Urinary bladder (tissue), 4 donors: ENCODE data around the gene MDM1. TPM values are rescaled to one million over a fixed set of nuclear protein-coding genes. Genes with fewer than 3 reads are reported as not detected.

Source experiments
- DNase-seq: peaks from one replicate; pipeline ENCODE4 v3.0.0-alpha.2; 2015; ENCODE audit errors: extremely low spot score
- H3K27ac ChIP-seq: one replicate; pipeline ENCODE4 v1.5.1; 2013; ENCODE audit warnings: low read depth, mild to moderate bottlenecking, moderate library complexity
- H3K36me3 ChIP-seq: one replicate; pipeline ENCODE4 v1.6.1; 2013; ENCODE audit warnings: mild to moderate bottlenecking, moderate library complexity; ENCODE audit not compliant: insufficient read depth
- H3K4me1 ChIP-seq: one replicate; pipeline ENCODE4 v1.6.1; 2013; ENCODE audit warnings: mild to moderate bottlenecking, moderate library complexity; ENCODE audit not compliant: insufficient read depth
- H3K4me3 ChIP-seq: one replicate; pipeline ENCODE4 v1.5.1; 2013; ENCODE audit warnings: low read depth, low read length
- WGBS: extraction: QIAGEN DNeasy Blood & Tissue Kit; methylation state at CpG from one replicate; pipeline ENCODE4 v1.1.7; 2013; 5-methylcytosine and 5-hydroxymethylcytosine counted together
- polyA plus RNA-seq: library from polyadenylated mRNA; stranded (reverse); fragments of 200-250 nt; gene quantifications from one replicate; pipeline ENCODE4 v1.2.3, GENCODE V29; 2013
- total RNA-seq: library from RNA; depleted of rRNA; stranded (reverse); fragments of >200 nt; gene quantifications from one replicate; pipeline ENCODE4 v1.2.3, GENCODE V29; 2014
- donor health status: healthy with polysubstance abuse.
- donor health status: healthy.

Gene MDM1
- total and polyA plus RNA-seq, 2 donors = 22.5 to 60.7 TPM

DNA sequence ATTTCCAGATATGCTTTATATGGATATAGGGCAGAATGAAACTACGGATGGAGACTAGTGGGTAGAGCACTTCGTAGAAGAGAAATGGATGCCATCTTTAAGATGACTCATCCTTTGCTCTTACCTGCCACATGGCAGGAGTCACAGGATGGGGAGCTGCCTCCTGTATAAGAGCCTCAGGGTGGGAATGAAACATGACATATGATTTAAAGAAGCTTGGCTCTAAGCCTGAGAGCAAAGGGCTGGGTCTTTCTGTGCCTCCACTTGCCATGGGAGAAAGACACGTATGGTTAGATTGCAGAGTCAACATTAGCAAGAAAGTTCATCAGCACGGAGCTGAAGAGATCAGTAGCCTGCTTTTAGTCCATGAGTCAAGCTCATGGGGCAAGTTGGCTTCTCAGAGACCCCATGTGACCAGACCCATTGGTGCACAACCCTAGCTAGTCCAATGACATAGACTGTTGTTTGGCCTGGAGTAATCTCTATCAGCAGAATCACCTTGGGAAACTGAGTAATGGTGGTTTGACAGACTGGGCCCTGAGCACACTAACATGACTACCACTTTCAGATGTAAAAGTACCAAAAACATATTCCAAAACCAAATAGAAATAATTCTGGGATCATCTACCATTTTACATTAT is 40.6 kb downstream of the MDM1 start:
- 94% methylated on average over 4 of the region's 4 CpGs for WGBS
- no peaks in the 10 kb centered on the region for H3K4me1 ChIP-seq
- DNase-seq = no peak
- peaks cover under 1% of the 10 kb centered on the region for H3K36me3 ChIP-seq
- no peak overlapping the region for H3K27ac ChIP-seq
- H3K4me3 ChIP-seq = no peak overlapping the region

DNA sequence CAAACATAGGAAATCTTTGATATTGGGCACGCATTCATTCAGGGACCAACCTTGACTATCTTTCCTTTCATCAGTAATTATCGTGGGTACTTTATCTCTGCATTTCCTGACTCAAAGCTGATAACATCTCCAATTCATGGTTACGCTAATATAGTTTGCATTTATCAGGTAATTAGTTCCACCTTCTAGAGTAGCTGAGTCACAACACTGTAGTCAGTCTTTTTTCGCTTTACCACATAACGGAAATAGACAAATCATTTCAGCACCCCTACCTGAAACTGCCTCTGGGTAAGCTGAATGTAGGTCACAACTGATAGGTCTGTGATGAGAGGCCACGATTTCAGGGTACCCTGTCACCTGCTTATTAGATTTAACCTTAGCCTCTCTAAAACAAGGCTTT is 42.0 kb downstream of the MDM1 start:
- Histone ChIP-seq H3K4me1 (no peaks in the 10 kb centered on the region), H3K4me3 (no peak overlapping the region), H3K27ac (no peak overlapping the region), H3K36me3 (no peaks in the 10 kb centered on the region)
- DNase-seq = no peak
- WGBS = 77% methylated on average over 6 of the region's 6 CpGs

DNA sequence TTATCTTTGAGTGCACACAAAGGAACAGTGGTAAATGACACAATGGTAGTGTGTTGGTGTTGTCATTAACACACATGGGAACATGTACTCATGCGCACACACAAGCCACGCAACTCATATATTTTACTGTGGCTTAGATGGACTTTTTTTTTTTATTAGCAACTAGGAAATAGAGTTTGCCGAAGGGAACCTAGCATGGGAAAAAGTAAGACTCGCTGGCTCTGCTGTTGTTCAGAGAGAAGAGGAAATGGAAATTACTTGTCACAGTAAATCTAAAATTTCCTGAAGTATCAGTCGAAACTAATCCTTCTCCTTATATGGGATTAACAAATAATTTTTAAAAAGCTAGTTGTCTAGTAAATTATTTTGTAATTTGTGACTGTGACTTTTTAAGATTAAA is 45.1 kb downstream of the MDM1 start:
- WGBS = 72% methylated on average over 5 of the region's 5 CpGs

DNA sequence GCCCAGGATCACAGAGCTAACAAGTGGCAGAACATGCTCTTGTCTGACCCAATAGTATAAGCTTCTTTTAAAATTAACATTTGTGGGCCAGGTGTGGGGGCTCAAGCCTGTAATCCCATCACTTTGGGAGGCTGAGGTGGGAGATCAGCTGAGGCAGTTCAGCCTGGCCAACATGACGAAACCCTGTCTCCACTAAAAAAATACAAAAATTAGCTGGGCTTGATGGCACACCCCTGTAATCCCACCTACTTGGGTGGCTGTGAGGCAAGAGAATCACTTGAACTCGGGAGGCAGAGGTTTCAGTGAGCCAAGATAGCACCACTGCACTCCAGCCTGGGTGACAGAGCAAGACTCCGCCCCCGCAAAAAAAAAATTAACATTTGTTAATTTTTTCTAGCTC is 45.8 kb downstream of the MDM1 start:
- 84% methylated on average over 4 of the region's 4 CpGs for WGBS
- Histone ChIP-seq H3K27ac (no peak overlapping the region), H3K4me3 (no peak overlapping the region), H3K4me1 (no peaks in the 10 kb centered on the region), H3K36me3 (no peaks in the 10 kb centered on the region)
- DNase-seq = no peak

More for the DNA sequence above, 45.1 kb downstream of the MDM1 start:
- no peaks in the 10 kb centered on the region for H3K4me1 ChIP-seq
- H3K27ac ChIP-seq = no peak overlapping the region
- no peak overlapping the region for H3K4me3 ChIP-seq
- H3K36me3 ChIP-seq = no peaks in the 10 kb centered on the region
- no peak for DNase-seq

DNA sequence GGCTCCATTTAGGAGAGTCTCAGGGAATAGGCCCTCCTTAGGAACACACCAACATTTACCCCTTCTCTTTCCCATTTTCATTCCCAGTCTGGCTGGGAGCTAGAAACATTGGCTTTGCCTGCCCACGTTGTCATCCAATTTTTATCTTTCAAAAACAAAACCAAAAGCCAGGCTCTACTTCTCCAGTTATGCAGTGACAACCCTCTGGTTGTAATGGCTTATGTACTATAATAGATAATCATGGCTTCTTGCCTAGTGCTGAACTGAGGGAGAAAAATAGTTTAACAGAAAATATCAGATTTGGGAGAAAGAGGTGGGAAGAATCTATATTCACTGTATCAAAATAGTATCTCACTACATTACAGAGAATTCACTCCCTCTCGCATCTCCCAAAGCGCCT is 46.6 kb downstream of the MDM1 start:
- Histone ChIP-seq H3K36me3 (no peaks in the 10 kb centered on the region), H3K27ac (no peak overlapping the region), H3K4me3 (no peak overlapping the region), H3K4me1 (no peaks in the 10 kb centered on the region)
- 69% methylated on average over 3 of the region's 3 CpGs for WGBS
- DNase-seq = no peak

DNA sequence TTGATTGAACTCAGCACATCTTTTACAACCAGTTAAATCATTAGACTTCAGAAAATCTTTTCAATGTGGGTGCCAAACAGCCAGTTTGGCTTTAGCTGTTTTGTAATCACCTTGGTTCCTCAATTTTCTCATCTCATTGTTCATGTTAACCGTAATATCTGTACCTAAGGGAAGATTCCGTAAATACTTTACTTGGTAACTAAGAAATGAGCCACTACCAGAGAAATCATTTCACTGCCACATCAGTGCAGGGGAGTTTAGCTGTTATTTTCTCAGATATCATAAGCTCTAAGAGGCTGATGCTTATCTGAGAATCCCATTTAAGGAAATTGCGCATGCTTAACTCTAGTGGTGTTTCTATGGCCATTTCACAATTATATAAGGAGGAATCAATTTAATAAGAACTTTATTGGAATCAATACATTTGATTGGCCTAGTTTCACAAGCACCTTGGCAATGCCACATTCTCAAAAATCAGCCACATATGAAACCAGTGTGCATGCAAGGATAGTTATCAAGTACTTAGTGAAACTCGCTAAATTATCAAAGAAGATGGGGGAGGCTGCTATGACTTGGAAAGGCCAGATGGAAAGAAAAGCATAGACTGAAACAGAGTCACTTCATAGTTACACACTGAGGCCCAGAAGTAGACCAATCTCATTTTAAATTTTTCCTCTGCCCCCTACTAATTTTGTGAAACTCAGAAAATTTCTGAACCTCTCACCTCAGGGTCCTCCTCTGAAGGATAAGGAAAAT is 50.7 kb downstream of the MDM1 start:
- WGBS = 91% methylated on average over 4 of the region's 4 CpGs
- no peak overlapping the region for H3K27ac ChIP-seq
- no peak overlapping the region for H3K4me3 ChIP-seq
- no peak for DNase-seq
- no peaks in the 10 kb centered on the region for H3K4me1 ChIP-seq
- H3K36me3 ChIP-seq = no peaks in the 10 kb centered on the region

DNA sequence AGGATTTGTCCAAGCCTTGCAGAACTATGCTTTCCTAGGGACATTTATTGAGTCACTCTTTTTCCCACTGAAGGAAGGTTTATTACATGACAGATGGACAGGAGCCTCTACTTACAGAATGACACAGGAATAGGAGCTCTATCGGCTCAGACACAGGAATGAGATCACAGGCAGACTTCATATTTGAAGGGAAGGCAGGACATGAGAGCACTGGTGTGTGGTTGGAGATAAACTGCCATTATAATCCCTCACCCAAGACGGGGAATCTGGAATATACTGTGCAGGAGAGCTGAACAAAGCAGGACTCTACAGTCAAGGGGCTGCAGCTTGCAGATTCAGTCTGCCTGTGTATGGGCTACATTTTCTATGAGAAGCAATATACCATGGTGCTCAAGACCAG is 51.9 kb downstream of the MDM1 start:
- WGBS = 87% methylated on average over 2 of the region's 2 CpGs
- no peak for DNase-seq

DNA sequence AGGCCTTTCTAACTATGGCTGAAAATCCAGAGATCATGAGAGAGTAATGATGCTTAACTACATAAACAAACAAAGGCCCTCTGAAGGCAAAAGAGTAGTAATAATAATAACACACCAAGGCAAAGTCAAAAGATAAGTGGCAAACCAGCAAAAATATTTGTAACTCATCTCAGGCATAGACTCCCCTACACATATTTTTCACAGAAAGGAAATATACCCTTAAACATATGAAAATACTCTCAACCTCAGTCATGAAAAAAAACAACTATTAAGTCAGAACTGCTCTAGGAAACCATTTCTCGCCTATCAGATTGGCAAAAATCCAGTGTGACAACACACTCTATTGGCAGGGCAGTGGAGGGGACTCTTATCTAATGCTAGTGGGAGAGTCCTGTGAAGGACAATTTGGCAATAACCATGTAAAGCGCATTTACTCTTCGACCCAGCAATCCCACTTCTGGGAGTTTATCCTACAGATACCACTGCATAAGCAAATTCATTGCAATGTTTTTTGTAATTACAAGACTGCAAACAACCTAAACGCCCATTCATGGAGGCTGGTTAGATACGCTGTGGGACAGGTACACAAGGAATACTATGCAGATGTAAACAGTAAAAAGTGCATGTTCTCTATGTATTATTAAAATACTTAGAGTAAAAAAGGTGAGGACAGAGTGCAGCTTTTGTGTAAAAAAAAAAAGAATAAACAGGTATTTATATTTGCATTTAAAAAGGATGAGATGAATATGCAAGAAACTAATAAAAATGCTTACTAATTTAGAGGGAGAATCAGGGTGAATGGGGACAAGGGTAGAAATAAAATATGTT is 52.7 kb downstream of the MDM1 start:
- peak; percentile 61 for DNase-seq
- Histone ChIP-seq H3K36me3 (no peaks in the 10 kb centered on the region), H3K4me3 (no peak overlapping the region), H3K27ac (no peak overlapping the region), H3K4me1 (no peaks in the 10 kb centered on the region)
- WGBS = 56% methylated on average over 5 of the region's 5 CpGs

More for the DNA sequence above, 51.9 kb downstream of the MDM1 start:
- Histone ChIP-seq H3K27ac (no peak overlapping the region), H3K36me3 (no peaks in the 10 kb centered on the region), H3K4me1 (no peaks in the 10 kb centered on the region), H3K4me3 (no peak overlapping the region)

DNA sequence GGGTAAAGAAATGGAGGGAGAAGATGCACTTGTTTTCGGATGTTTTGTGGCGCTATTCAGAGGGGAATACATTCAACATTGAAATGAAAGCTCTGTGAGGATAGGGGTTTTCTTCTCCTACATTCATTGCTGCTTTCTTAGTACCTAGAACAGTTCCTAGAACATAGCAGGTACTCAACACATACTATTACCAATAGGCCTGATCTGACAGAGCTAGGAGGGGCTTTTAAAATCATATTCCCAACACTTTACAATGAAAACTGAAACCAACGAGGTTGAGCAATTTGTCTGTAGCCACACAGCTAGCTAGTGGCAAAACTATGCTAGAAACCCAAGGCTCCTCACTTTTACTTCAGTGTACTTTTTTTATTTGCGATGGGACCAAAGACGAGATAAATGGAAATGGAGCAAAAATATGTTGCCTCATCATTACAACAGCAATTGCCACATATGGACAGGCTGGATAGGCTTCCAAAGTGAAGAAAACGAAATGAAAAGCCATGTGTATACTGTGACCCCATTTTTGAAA is 55.7 kb downstream of the MDM1 start:
- H3K4me3 ChIP-seq = no peak overlapping the region
- no peak overlapping the region for H3K27ac ChIP-seq
- no peak for DNase-seq
- no peaks in the 10 kb centered on the region for H3K4me1 ChIP-seq
- no peaks in the 10 kb centered on the region for H3K36me3 ChIP-seq
- WGBS = 93% methylated on average over 6 of the region's 6 CpGs

DNA sequence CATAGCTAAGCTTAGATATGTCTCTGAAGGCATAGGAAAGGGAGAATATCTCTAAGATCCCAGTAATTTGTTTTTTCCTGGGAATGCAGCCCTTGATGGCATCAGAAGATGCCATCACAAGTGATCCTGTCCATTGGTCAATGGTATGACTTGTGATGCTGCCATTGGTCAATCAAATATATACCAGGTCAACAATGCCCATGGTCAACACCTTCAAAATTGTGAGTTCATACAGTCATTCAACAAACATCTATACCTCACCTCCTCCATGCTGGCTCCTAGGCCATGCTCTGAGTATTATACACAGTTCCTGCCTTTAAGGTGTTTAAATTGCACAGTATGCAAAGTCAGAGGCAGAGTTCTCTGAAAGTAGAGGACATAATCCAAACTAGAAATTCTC is 59.4 kb downstream of the MDM1 start:
- Histone ChIP-seq H3K4me1 (no peaks in the 10 kb centered on the region), H3K27ac (no peak overlapping the region), H3K4me3 (no peak overlapping the region), H3K36me3 (no peaks in the 10 kb centered on the region)
- DNase-seq = no peak

DNA sequence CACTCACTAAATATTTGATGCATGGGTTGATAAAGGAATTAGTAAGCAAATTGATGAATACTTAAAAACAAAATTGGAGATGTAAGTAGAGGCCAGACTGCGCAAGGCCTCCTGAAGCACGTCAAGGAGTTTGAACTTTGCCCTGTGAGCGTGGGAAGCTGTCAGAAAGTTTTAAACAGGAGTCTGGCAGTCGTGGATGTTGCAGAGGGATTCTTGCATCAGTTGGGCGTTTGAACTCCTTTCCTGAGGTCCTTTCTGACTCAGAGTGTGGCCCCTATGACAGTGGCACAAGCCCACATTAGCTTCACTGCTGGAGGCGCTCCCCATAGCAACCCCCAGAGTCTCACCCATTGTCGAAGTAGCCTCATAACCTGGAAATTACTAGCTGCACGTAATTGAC is 60.8 kb downstream of the MDM1 start:
- no peaks in the 10 kb centered on the region for H3K4me1 ChIP-seq
- no peak overlapping the region for H3K4me3 ChIP-seq
- no peak for DNase-seq
- 70% methylated on average over 8 of the region's 8 CpGs for WGBS
- H3K36me3 ChIP-seq = no peaks in the 10 kb centered on the region
- H3K27ac ChIP-seq = no peak overlapping the region

DNA sequence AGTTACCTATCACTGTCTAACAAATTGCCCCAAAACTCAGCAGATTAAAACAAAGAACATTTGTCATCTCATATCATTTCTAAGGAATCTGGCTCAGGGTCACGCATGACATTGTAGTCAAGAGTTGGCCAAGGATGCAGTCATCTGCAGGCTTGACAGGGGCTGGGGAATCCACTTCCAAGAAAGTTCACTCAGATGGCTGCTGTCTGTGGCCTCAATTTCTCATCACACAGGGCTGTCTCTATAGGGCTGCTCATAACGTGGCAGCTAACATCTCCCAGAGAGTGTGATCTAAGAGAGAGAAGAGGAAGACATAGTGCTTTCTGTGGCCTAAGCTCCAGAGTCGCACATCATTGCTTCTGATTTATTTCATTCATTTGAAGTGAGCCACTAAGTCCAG is 61.8 kb downstream of the MDM1 start:
- no peaks in the 10 kb centered on the region for H3K36me3 ChIP-seq
- no peak overlapping the region for H3K27ac ChIP-seq
- no peak overlapping the region for H3K4me3 ChIP-seq
- no peak for DNase-seq
- 91% methylated on average over 3 of the region's 3 CpGs for WGBS
- H3K4me1 ChIP-seq = no peaks in the 10 kb centered on the region

DNA sequence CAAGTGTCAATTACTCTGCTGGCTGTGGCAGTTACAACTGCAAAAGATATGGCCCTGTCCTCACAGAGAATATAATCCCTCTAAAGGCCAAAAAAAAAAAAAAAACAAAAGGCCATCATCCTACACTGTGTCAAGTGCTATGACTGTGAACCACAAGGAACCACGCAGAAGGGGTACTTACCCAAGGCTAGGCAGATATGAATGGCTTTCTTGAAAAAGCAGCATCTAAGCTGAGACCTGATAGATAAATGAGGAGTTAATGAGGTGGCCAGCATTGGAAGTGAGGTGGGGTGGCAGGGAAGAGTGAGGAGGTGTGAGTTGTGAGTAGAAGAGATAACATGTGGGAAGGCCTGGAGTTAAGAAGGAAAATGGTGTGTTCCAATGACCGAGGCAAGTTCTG is 62.4 kb downstream of the MDM1 start:
- H3K4me1 ChIP-seq = no peaks in the 10 kb centered on the region
- 97% methylated on average over 2 of the region's 2 CpGs for WGBS
- no peak overlapping the region for H3K27ac ChIP-seq
- DNase-seq = no peak
- no peaks in the 10 kb centered on the region for H3K36me3 ChIP-seq
- no peak overlapping the region for H3K4me3 ChIP-seq

DNA sequence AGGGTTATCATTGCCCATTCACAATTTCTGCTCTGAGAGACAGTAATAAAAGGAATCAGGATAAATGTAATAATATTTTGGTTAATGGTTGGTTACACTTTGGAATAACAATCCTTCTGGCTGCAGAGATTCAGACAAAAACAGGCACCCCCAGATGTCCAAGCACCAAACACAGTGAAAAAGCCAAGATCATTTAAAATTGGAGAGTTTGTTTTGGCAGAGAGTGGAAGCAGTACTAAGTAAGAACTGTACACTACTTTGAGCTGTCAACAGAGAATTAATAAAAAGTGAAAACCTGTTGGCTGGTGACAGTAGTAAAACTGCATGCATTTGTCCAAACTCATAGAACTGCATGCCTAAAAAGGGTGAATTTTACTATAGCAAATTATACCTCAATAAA is 63.2 kb downstream of the MDM1 start:
- no peak for DNase-seq
- Histone ChIP-seq H3K4me3 (no peak overlapping the region), H3K27ac (no peak overlapping the region), H3K4me1 (no peaks in the 10 kb centered on the region), H3K36me3 (no peaks in the 10 kb centered on the region)
